ENCODE results near the gene ADAM10. TPM values are rescaled to one million over a fixed set of nuclear protein-coding genes. Genes with fewer than 3 reads are reported as not detected.

ADAM10 gene
- total RNA-seq, 2 donors from 2014 or later: 78.8 to 92.8 TPM

Other genes with a start within 250 kb of the ADAM10 start
- 10 to 100 TPM; 10.7 to 14.6 TPM for gene MINDY2, start 21.6 kb upstream of the ADAM10 start, total RNA-seq
- gene SLTM, start 184.0 kb upstream of the ADAM10 start, total RNA-seq: 10 to 100 TPM; 74.2 to 90.1 TPM
- 10 to 100 TPM; 21.0 to 36.8 TPM for gene RNF111, start 238.0 kb upstream of the ADAM10 start, total RNA-seq

Data from activated naive CD4-positive, alpha-beta T cell treated with anti-CD3 and anti-CD28 coated beads, Interleukin-2, amount 50 U/mL, for 72 hours (primary cell).